Neural progenitor cell (in vitro differentiated cells): ENCODE measurements around the gene CGRRF1. TPM values are rescaled to one million over a fixed set of nuclear protein-coding genes. Genes with fewer than 3 reads are reported as not detected.

Experiments
- DNase-seq: peaks from one replicate; pipeline ENCODE4 v3.0.0-alpha.2; 2016; ENCODE audit warnings: low spot score
- H2AFZ ChIP-seq: fragments of 200-600 bp; sonication (generic); replicated peaks from 2 replicates; pipeline ENCODE4 v1.6.1; 2016; ENCODE audit warnings: antibody characterized with exemption
- H3F3A ChIP-seq: fragments of 200-600 bp; sonication (generic); 2 replicates; pipeline ENCODE4 v1.6.1; 2016; ENCODE audit warnings: antibody characterized with exemption, low read depth
- H3K27ac ChIP-seq: fragments of 200-600 bp; sonication (generic); 2 replicates; pipeline ENCODE4 v1.5.1; 2016; ENCODE audit warnings: mild to moderate bottlenecking
- H3K27me3 ChIP-seq: fragments of 200-600 bp; sonication (generic); 2 replicates; pipeline ENCODE4 v1.6.1; 2016; ENCODE audit warnings: mild to moderate bottlenecking, moderate library complexity
- H3K36me3 ChIP-seq: fragments of 200-600 bp; sonication (generic); 2 replicates; pipeline ENCODE4 v1.5.1; 2016
- H3K4me1 ChIP-seq: fragments of 200-600 bp; sonication (generic); 2 replicates; pipeline ENCODE4 v1.6.1; 2016; ENCODE audit warnings: mixed run types
- H3K4me2 ChIP-seq: fragments of 200-600 bp; sonication (generic); 2 replicates; pipeline ENCODE4 v1.6.1; 2016
- H3K4me3 ChIP-seq: fragments of 200-600 bp; sonication (generic); 2 replicates; pipeline ENCODE4 v1.5.1; 2016
- H3K79me2 ChIP-seq: fragments of 200-600 bp; sonication (generic); 2 replicates; pipeline ENCODE4 v1.6.1; 2016; ENCODE audit warnings: low read depth
- H3K9ac ChIP-seq: fragments of 200-600 bp; sonication (generic); 2 replicates; pipeline ENCODE4 v1.6.1; 2016
- H3K9me3 ChIP-seq: fragments of 200-600 bp; sonication (generic); 2 replicates; pipeline ENCODE4 v1.5.1; 2016; ENCODE audit warnings: low read depth
- H4K20me1 ChIP-seq: fragments of 200-600 bp; sonication (generic); 2 replicates; pipeline ENCODE4 v1.6.1; 2016; ENCODE audit warnings: low read depth
- H3K27ac Mint-ChIP-seq: 3 replicates; pipeline ENCODE4 v1.8.0; 2021; ENCODE audit warnings: mixed read lengths
- H3K27me3 Mint-ChIP-seq: 2 replicates; pipeline ENCODE4 v1.8.0; 2022; ENCODE audit warnings: low read depth, mild to moderate bottlenecking, inconsistent platforms, moderate library complexity, mixed read lengths; ENCODE audit not compliant: insufficient read depth
- H3K36me3 Mint-ChIP-seq: 3 replicates; pipeline ENCODE4 v1.8.0; 2021; ENCODE audit warnings: mixed read lengths
- H3K4me1 Mint-ChIP-seq: 3 replicates; pipeline ENCODE4 v1.8.0; 2021; ENCODE audit warnings: mixed read lengths
- H3K4me3 Mint-ChIP-seq: 3 replicates; pipeline ENCODE4 v1.8.0; 2021; ENCODE audit warnings: mild to moderate bottlenecking, moderate library complexity, mixed read lengths
- H3K9me3 Mint-ChIP-seq: 3 replicates; pipeline ENCODE4 v1.8.0; 2020; ENCODE audit warnings: mixed read lengths
- CTCF ChIP-seq: fragments of 200-600 bp; sonication (generic); IDR thresholded peaks from 2 replicates; pipeline ENCODE4 v1.5.1; 2017; ENCODE audit warnings: antibody characterized with exemption, mild to moderate bottlenecking
- EZH2 ChIP-seq: fragments of 200-600 bp; sonication (generic); IDR thresholded peaks from 2 replicates; pipeline ENCODE4 v1.6.1; 2017; ENCODE audit warnings: antibody characterized with exemption, mild to moderate bottlenecking, moderate library complexity
- EZH2phosphoT487 ChIP-seq: fragments of 200-600 bp; sonication (generic); IDR thresholded peaks from 2 replicates; pipeline ENCODE4 v1.6.1; 2017; ENCODE audit warnings: antibody characterized with exemption
- total RNA-seq: library from RNA; depleted of rRNA; stranded (reverse); fragments of >200 nt; gene quantifications from 2 replicates; pipeline ENCODE4 v1.2.3, GENCODE V29; 2015; ENCODE audit warnings: low replicate concordance

CGRRF1 gene
- total RNA-seq, 1 donor from 2014 or later = 36.1 TPM

- H3K27me3 Mint-ChIP-seq = peaks cover 7% of the 10 kb centered on the region
- H3K9me3 Mint-ChIP-seq = peaks cover 9% of the 10 kb centered on the region
- H2AFZ ChIP-seq = no peak overlapping the region
- H3K27ac Mint-ChIP-seq = no peak overlapping the region
- peaks cover 10% of the 10 kb centered on the region for H3K4me1 ChIP-seq
- H4K20me1 ChIP-seq = peaks cover 7% of the 10 kb centered on the region
- H3K4me2 ChIP-seq = peak overlapping the region; percentile 90
- peaks cover 19% of the 10 kb centered on the region for H3K36me3 Mint-ChIP-seq
- peaks cover 25% of the 10 kb centered on the region for H3F3A ChIP-seq
- no peak overlapping the region for H3K9ac ChIP-seq
- peak overlapping the region; percentile 98 for H3K4me3 Mint-ChIP-seq
- H3K27me3 ChIP-seq = peaks cover 60% of the 10 kb centered on the region
- no peaks in the 10 kb centered on the region for H3K36me3 ChIP-seq
- no peaks in the 10 kb centered on the region for H3K79me2 ChIP-seq
- H3K4me1 Mint-ChIP-seq = peaks cover 21% of the 10 kb centered on the region
- peak; percentile 26 for DNase-seq
- H3K27ac ChIP-seq = no peak overlapping the region
- H3K4me3 ChIP-seq = no peak overlapping the region
- TF ChIP-seq CTCF = no peak
- no peak for TF ChIP-seq EZH2phosphoT487
- TF ChIP-seq EZH2 = no peak
- H3K9me3 ChIP-seq = no peaks in the 10 kb centered on the region
These were observed 59.3 kb downstream of the CGRRF1 start for GRCh38 chr14:54568821-54569595.

GRCh38 chr14:54570047-54570446, 60.3 kb downstream of the CGRRF1 start:
- H3K79me2 ChIP-seq = no peaks in the 10 kb centered on the region
- H3K9ac ChIP-seq = no peak overlapping the region
- Mint-ChIP-seq H3K27ac (no peak overlapping the region), H3K4me3 (peak overlapping the region; percentile 3), H3K27me3 (no peaks in the 10 kb centered on the region), H3K36me3 (peaks cover 19% of the 10 kb centered on the region), H3K4me1 (peaks cover 16% of the 10 kb centered on the region), H3K9me3 (peaks cover 9% of the 10 kb centered on the region)
- H3K36me3 ChIP-seq = no peaks in the 10 kb centered on the region
- DNase-seq = no peak
- H3K9me3 ChIP-seq = no peaks in the 10 kb centered on the region
- H3K4me3 ChIP-seq = no peak overlapping the region
- peaks cover 50% of the 10 kb centered on the region for H3K27me3 ChIP-seq
- no peak for TF ChIP-seq EZH2phosphoT487
- TF ChIP-seq EZH2 = no peak
- no peak for TF ChIP-seq CTCF
- peaks cover 17% of the 10 kb centered on the region for H3F3A ChIP-seq
- no peak overlapping the region for H2AFZ ChIP-seq
- H3K4me1 ChIP-seq = peaks cover 2% of the 10 kb centered on the region
- H4K20me1 ChIP-seq = no peaks in the 10 kb centered on the region
- no peak overlapping the region for H3K4me2 ChIP-seq
- H3K27ac ChIP-seq = no peak overlapping the region

- Histone ChIP-seq H4K20me1 (no peaks in the 10 kb centered on the region), H3K27ac (no peak overlapping the region), H3K36me3 (no peaks in the 10 kb centered on the region), H3K4me2 (no peak overlapping the region), H3F3A (peaks cover 17% of the 10 kb centered on the region), H3K79me2 (no peaks in the 10 kb centered on the region), H3K4me1 (no peaks in the 10 kb centered on the region), H3K27me3 (peaks cover 42% of the 10 kb centered on the region), H3K9me3 (no peaks in the 10 kb centered on the region), H3K9ac (no peak overlapping the region), H3K4me3 (no peak overlapping the region), H2AFZ (no peak overlapping the region)
- Mint-ChIP-seq H3K9me3 (peaks cover 9% of the 10 kb centered on the region), H3K36me3 (peaks cover 19% of the 10 kb centered on the region), H3K27me3 (no peaks in the 10 kb centered on the region), H3K4me3 (no peak overlapping the region), H3K4me1 (peaks cover 16% of the 10 kb centered on the region), H3K27ac (no peak overlapping the region)
- DNase-seq = no peak
- TF ChIP-seq EZH2 (no peak), CTCF (no peak), EZH2phosphoT487 (no peak)
These were observed 61.1 kb downstream of the CGRRF1 start for GRCh38 chr14:54570631-54571415.
